H9 (cell line): ENCODE measurements around the gene TRAF3IP1. TPM values are rescaled to one million over a fixed set of nuclear protein-coding genes. Genes with fewer than 3 reads are reported as not detected.

Experiments used
- DNase-seq: peaks from one replicate; pipeline ENCODE4 v3.0.0-alpha.2; 2017
- H2AFZ ChIP-seq: one replicate; pipeline ENCODE4 v1.6.1; 2013; ENCODE audit warnings: mild to moderate bottlenecking, low read length, control low read depth, moderate library complexity
- H2AK5ac ChIP-seq: 2 replicates; pipeline ENCODE4 v1.6.1; 2013; ENCODE audit warnings: low read length, control low read depth, mixed read lengths; ENCODE audit not compliant: insufficient read length
- H2BK120ac ChIP-seq: one replicate; pipeline ENCODE4 v1.6.1; 2013; ENCODE audit warnings: low read depth, mild to moderate bottlenecking, low read length, control low read depth, inconsistent platforms; ENCODE audit not compliant: poor library complexity, severe bottlenecking
- H2BK12ac ChIP-seq: 2 replicates; pipeline ENCODE4 v1.6.1; 2013; ENCODE audit warnings: low read length, control low read depth, mixed read lengths, low read depth; ENCODE audit not compliant: insufficient read length
- H2BK15ac ChIP-seq: 2 replicates; pipeline ENCODE4 v1.6.1; 2013; ENCODE audit warnings: low read depth, low read length, control low read depth
- H2BK20ac ChIP-seq: one replicate; pipeline ENCODE4 v1.6.1; 2013; ENCODE audit warnings: low read depth, mild to moderate bottlenecking, low read length, control low read depth, inconsistent platforms; ENCODE audit not compliant: poor library complexity, severe bottlenecking
- H2BK5ac ChIP-seq: 2 replicates; pipeline ENCODE4 v1.6.1; 2013; ENCODE audit warnings: low read length, control low read depth, mixed read lengths; ENCODE audit not compliant: insufficient read length
- H3K14ac ChIP-seq: 2 replicates; pipeline ENCODE4 v1.6.1; 2013; ENCODE audit warnings: low read length, control low read depth; ENCODE audit not compliant: insufficient read depth
- H3K18ac ChIP-seq: 2 replicates; pipeline ENCODE4 v1.6.1; 2013; ENCODE audit warnings: low read depth, mild to moderate bottlenecking, mixed read lengths, low read length, control low read depth; ENCODE audit not compliant: insufficient read length
- H3K23ac ChIP-seq: 2 replicates; pipeline ENCODE4 v1.6.1; 2013; ENCODE audit warnings: low read length, control low read depth, mixed read lengths, low read depth; ENCODE audit not compliant: insufficient read length
- H3K23me2 ChIP-seq: 2 replicates; pipeline ENCODE4 v1.6.1; 2013; ENCODE audit warnings: low read depth, mild to moderate bottlenecking, mixed read lengths, low read length, control low read depth; ENCODE audit not compliant: insufficient read length, poor library complexity, severe bottlenecking
- H3K27ac ChIP-seq: 2 replicates; pipeline ENCODE4 v1.5.1; 2013; ENCODE audit warnings: low read length, control low read depth, mixed read lengths, low read depth; ENCODE audit not compliant: insufficient read length
- H3K27me3 ChIP-seq: 2 replicates; pipeline ENCODE4 v1.6.1; 2013; ENCODE audit warnings: low read length, control low read depth, inconsistent platforms; ENCODE audit not compliant: insufficient read depth
- H3K4ac ChIP-seq: 2 replicates; pipeline ENCODE4 v1.6.1; 2013; ENCODE audit warnings: low read depth, mild to moderate bottlenecking, control low read depth, inconsistent platforms, low read length, moderate library complexity
- H3K4me1 ChIP-seq: 2 replicates; pipeline ENCODE4 v1.6.1; 2013; ENCODE audit warnings: low read length, control low read depth, inconsistent platforms; ENCODE audit not compliant: insufficient read depth
- H3K4me2 ChIP-seq: 2 replicates; pipeline ENCODE4 v1.6.1; 2013; ENCODE audit warnings: low read length, control low read depth, mixed read lengths; ENCODE audit not compliant: insufficient read length, insufficient read depth
- H3K56ac ChIP-seq: 2 replicates; pipeline ENCODE4 v1.6.1; 2013; ENCODE audit warnings: low read depth, mild to moderate bottlenecking, mixed read lengths, low read length, control low read depth; ENCODE audit not compliant: insufficient read length
- H3K79me1 ChIP-seq: 2 replicates; pipeline ENCODE4 v1.6.1; 2013; ENCODE audit warnings: low read depth, mild to moderate bottlenecking, moderate library complexity, low read length, control low read depth, inconsistent platforms; ENCODE audit not compliant: insufficient read depth, poor library complexity, severe bottlenecking
- H3K79me2 ChIP-seq: 2 replicates; pipeline ENCODE4 v1.6.1; 2013; ENCODE audit warnings: low read length, control low read depth, inconsistent platforms; ENCODE audit not compliant: insufficient read depth
- H3K9ac ChIP-seq: 2 replicates; pipeline ENCODE4 v1.6.1; 2013; ENCODE audit warnings: low read length, control low read depth, mixed read lengths; ENCODE audit not compliant: insufficient read length; ENCODE audit errors: extremely low read depth
- H3K9me3 ChIP-seq: one replicate; pipeline ENCODE4 v1.6.1; 2013; ENCODE audit warnings: low read depth, low read length, inconsistent platforms; ENCODE audit not compliant: control insufficient read depth
- H3T11ph ChIP-seq: one replicate; pipeline ENCODE4 v1.6.1; 2013; ENCODE audit warnings: mild to moderate bottlenecking, low read length, control low read depth, inconsistent platforms
- H4K20me1 ChIP-seq: one replicate; pipeline ENCODE4 v1.6.1; 2013; ENCODE audit not compliant: control insufficient read depth, insufficient read length, insufficient read depth
- H4K5ac ChIP-seq: 2 replicates; pipeline ENCODE4 v1.6.1; 2013; ENCODE audit warnings: low read depth, mild to moderate bottlenecking, mixed read lengths, low read length, control low read depth; ENCODE audit not compliant: insufficient read length
- H4K8ac ChIP-seq: replicated peaks from 2 replicates; pipeline ENCODE4 v1.6.1; 2013; ENCODE audit warnings: low read length, control low read depth, mixed read lengths, low read depth; ENCODE audit not compliant: insufficient read length
- H4K91ac ChIP-seq: 2 replicates; pipeline ENCODE4 v1.6.1; 2013; ENCODE audit warnings: low read depth, mild to moderate bottlenecking, moderate library complexity, mixed read lengths, low read length, control low read depth; ENCODE audit not compliant: insufficient read length
- H3K27ac Mint-ChIP-seq, 3 experiments: 2 replicates in 2 of 3; 3 replicates in 1 of 3; pipeline ENCODE4 v1.8.0; 2020 to 2021; ENCODE audit warnings: mixed read lengths in 3 of 3, mild to moderate bottlenecking in 1 of 3, moderate library complexity in 1 of 3
- H3K27me3 Mint-ChIP-seq: 2 replicates; pipeline ENCODE4 v1.8.0; 2021; ENCODE audit warnings: low read depth, mild to moderate bottlenecking, moderate library complexity, mixed read lengths
- H3K36me3 Mint-ChIP-seq, 3 experiments: 2 replicates in 2 of 3; 3 replicates in 1 of 3; pipeline ENCODE4 v1.8.0; 2020 to 2021; ENCODE audit warnings: low read depth in 3 of 3, mixed read lengths in 3 of 3; ENCODE audit not compliant: insufficient read depth in 1 of 3
- H3K4me1 Mint-ChIP-seq, 2 experiments: 2 replicates each; pipeline ENCODE4 v1.8.0; 2020; ENCODE audit warnings: mixed read lengths in 2 of 2
- H3K4me3 Mint-ChIP-seq, 2 experiments: 2 replicates in 1 of 2; 3 replicates in 1 of 2; pipeline ENCODE4 v1.8.0; 2020 to 2021; ENCODE audit warnings: mild to moderate bottlenecking in 2 of 2, mixed read lengths in 2 of 2, moderate library complexity in 1 of 2
- H3K9me3 Mint-ChIP-seq, 2 experiments: 2 replicates in 1 of 2; 3 replicates in 1 of 2; pipeline ENCODE4 v1.8.0; 2020; ENCODE audit warnings: mild to moderate bottlenecking in 2 of 2, mixed read lengths in 2 of 2, moderate library complexity in 1 of 2
- CTCF ChIP-seq: fragments of 200-600 bp; sonication (generic); conservative IDR thresholded peaks from 3 replicates; pipeline ENCODE4 v1.8.0; 2021; ENCODE audit warnings: antibody characterized with exemption, mild to moderate bottlenecking
- WGBS: extraction: QIAGEN DNeasy Blood & Tissue Kit; methylation state at CpG from one replicate; pipeline ENCODE4 v1.1.7; 2013; ENCODE audit warnings: missing lambda C conversion rate, low lambda C conversion rate, mixed read lengths; ENCODE audit not compliant: insufficient read length; ENCODE audit errors: extremely low coverage; 5-methylcytosine and 5-hydroxymethylcytosine counted together
- total RNA-seq: library from RNA; stranded (reverse); gene quantifications from 2 replicates; pipeline ENCODE4 v1.2.1, GENCODE V29; 2021

The TRAF3IP1 gene
- total RNA-seq, 1 experiment from 2014 or later, result 16.4 TPM

GRCh38 chr2:238274152-238274865 lies 46.0 kb upstream of the TRAF3IP1 start:
- WGBS, result no CpG with 5 or more reads among the region's 20 CpGs
- H4K8ac ChIP-seq, result no peak overlapping the region
- TF ChIP-seq CTCF, result no peak
- H3K36me3 Mint-ChIP-seq, result peaks cover 3 to 29% (median 27%) of the 10 kb centered on the region in 3 experiments; a peak in 5 of 7 replicates
- H3K56ac ChIP-seq, result no peak overlapping the region
- no peak overlapping the region for H3K14ac ChIP-seq
- no peak overlapping the region for H3K27ac ChIP-seq
- no peak overlapping the region for H3K27ac Mint-ChIP-seq
- no peaks in the 10 kb centered on the region; the same call in 1 of the 2 replicates for H3K27me3 Mint-ChIP-seq
- no peak overlapping the region for H2BK20ac ChIP-seq
- no peak overlapping the region for H3K4ac ChIP-seq
- no peak overlapping the region for H2AFZ ChIP-seq
- no peak overlapping the region for H2BK120ac ChIP-seq
- no peak overlapping the region for H2BK15ac ChIP-seq
- H3K27me3 ChIP-seq, result no peaks in the 10 kb centered on the region
- H3K79me2 ChIP-seq, result no peaks in the 10 kb centered on the region
- no peak overlapping the region for H2BK12ac ChIP-seq
- H3K9me3 Mint-ChIP-seq, result no peaks in the 10 kb centered on the region
- no peak overlapping the region for H3K23ac ChIP-seq
- H3K4me1 Mint-ChIP-seq, result peaks cover 6 to 7% of the 10 kb centered on the region in 2 experiments; a peak in 2 of 4 replicates
- H3K23me2 ChIP-seq, result no peaks in the 10 kb centered on the region
- no peak overlapping the region for H4K91ac ChIP-seq
- H2BK5ac ChIP-seq, result no peak overlapping the region
- no peaks in the 10 kb centered on the region for H3K79me1 ChIP-seq
- no peaks in the 10 kb centered on the region for H4K20me1 ChIP-seq
- no peak overlapping the region for H4K5ac ChIP-seq
- H2AK5ac ChIP-seq, result no peak overlapping the region
- H3K4me2 ChIP-seq, result no peak overlapping the region
- H3K9ac ChIP-seq, result no peak overlapping the region
- H3K18ac ChIP-seq, result no peak overlapping the region
- H3K4me3 Mint-ChIP-seq, result no peak overlapping the region
- H3T11ph ChIP-seq, result no peak overlapping the region
- no peaks in the 10 kb centered on the region for H3K9me3 ChIP-seq
- H3K4me1 ChIP-seq, result no peaks in the 10 kb centered on the region; the same call in 1 of the 2 replicates
- DNase-seq, result no peak
